Body of pancreas (tissue), 4 donors: ENCODE results near the gene NFATC2.

Source experiments
- POLR2A ChIP-seq, 3 donors: fragments of 450-650 bp; IDR thresholded peaks; one replicate each; pipeline ENCODE4 v1.6.1; 2016; ENCODE audit warnings: antibody characterized with exemption in 3 of 3, mild to moderate bottlenecking in 2 of 3
- TF ChIP-seq, protein P1 (sequence below), 7 experiments: fragments of 450-650 bp in 4 of 7; fragments of 200-600 bp in 3 of 7; sonication (generic) in 3 of 7; IDR thresholded peaks; one replicate each; pipeline ENCODE4 v1.5.1; 2016 to 2019; ENCODE audit warnings: antibody characterized with exemption in 7 of 7

DNA sequence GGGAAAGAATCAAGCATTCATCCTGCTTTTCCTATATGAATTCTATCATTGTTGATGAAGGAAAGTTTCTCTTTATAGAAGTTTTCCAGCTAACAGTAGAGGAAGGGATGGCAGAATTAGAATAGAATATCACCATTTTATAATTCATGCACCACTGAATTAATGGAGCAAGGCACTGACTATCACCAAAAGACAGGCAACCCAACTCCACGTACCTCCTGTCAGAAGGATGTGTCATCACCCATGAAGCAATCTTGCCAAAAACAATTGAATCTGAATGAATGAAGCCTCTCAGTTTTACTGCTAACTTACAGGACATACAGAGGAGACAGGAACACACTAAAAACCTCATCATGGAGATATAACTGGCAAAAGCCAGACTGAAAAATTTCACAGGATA, 122.4 kb downstream of the NFATC2 start:
- TF ChIP-seq, protein P1, sequence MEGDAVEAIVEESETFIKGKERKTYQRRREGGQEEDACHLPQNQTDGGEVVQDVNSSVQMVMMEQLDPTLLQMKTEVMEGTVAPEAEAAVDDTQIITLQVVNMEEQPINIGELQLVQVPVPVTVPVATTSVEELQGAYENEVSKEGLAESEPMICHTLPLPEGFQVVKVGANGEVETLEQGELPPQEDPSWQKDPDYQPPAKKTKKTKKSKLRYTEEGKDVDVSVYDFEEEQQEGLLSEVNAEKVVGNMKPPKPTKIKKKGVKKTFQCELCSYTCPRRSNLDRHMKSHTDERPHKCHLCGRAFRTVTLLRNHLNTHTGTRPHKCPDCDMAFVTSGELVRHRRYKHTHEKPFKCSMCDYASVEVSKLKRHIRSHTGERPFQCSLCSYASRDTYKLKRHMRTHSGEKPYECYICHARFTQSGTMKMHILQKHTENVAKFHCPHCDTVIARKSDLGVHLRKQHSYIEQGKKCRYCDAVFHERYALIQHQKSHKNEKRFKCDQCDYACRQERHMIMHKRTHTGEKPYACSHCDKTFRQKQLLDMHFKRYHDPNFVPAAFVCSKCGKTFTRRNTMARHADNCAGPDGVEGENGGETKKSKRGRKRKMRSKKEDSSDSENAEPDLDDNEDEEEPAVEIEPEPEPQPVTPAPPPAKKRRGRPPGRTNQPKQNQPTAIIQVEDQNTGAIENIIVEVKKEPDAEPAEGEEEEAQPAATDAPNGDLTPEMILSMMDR (IDR thresholded peaks at IDR 0.05), result no peak
- TF ChIP-seq POLR2A (IDR thresholded peaks at IDR 0.05), result no peak
